HEK293T (cell line): Measurements from ENCODE around the gene ANKRD11.

Experiments
- BHLHE40 ChIP-seq: fragments of 450-650 bp; IDR thresholded peaks from 2 replicates; pipeline ENCODE4 v1.6.1; 2016; ENCODE audit warnings: mild to moderate bottlenecking, moderate library complexity, borderline replicate concordance
- CTBP1 ChIP-seq: fragments of 450-650 bp; IDR thresholded peaks from 2 replicates; pipeline ENCODE4 v1.6.1; 2016; ENCODE audit warnings: borderline replicate concordance
- FOXM1 ChIP-seq: fragments of 450-650 bp; IDR thresholded peaks from 2 replicates; pipeline ENCODE4 v1.6.1; 2017; ENCODE audit warnings: mild to moderate bottlenecking, borderline replicate concordance
- HDGF ChIP-seq: fragments of 450-650 bp; IDR thresholded peaks from 2 replicates; pipeline ENCODE4 v1.6.1; 2017; ENCODE audit warnings: antibody characterized with exemption, borderline replicate concordance
- NFRKB ChIP-seq: fragments of 450-650 bp; IDR thresholded peaks from 2 replicates; pipeline ENCODE4 v1.6.1; 2016; ENCODE audit warnings: mild to moderate bottlenecking, moderate library complexity
- SP1 ChIP-seq: fragments of 450-650 bp; IDR thresholded peaks from 2 replicates; pipeline ENCODE4 v1.6.1; 2017
- SUZ12 ChIP-seq: fragments of 450-650 bp; IDR thresholded peaks from 2 replicates; pipeline ENCODE4 v1.6.1; 2016; ENCODE audit warnings: mild to moderate bottlenecking
- ZNF384 ChIP-seq: fragments of 450-650 bp; IDR thresholded peaks from 2 replicates; pipeline ENCODE4 v1.6.1; 2016

DNA sequence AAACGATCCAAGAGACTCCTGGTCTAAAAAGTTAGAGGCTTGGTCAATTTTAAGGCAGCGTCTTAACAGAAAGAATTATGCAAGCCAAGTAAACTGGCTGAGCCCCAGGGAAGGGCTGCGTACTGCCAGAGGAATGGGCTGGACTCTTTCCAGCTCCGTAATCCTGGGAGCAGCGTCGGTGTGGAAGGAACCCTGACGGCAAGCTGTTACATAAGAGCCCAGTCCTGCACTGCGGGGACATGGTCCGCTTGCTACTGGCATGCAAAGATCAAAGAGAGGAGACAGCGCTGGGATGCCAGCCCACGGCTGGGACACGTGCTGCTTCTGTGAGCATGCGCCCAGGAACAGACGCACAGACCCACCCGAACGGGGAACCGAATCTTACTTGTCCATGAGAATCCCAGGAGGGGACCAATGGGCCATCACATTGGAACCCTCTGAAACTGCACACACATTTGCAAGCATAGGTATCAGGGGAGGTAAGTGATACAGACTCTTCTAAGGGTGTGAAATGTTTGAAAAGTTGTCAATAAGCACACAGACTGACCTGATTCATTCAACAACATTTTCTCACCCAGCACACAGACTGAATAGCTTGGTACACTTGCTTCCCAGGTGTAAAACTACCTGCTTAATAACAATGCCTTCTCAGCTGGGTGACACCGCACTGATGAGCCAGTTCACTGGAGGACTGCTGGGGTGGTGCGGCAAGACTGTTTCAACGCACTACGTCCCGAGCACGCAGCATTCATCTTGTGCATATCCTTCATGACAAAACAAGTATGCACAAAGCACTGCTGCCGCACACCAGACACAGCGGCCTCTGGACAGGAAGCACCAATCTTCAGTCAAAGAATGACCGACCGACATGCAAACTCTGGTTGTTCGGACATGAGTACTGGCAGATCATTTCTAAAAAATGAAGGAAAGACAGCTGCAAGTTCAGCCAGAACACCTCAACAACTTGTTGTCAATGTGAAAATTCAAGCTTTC is 94.9 kb downstream of the ANKRD11 start:
- TF ChIP-seq BHLHE40: no peak
- TF ChIP-seq FOXM1: no peak
- no peak for TF ChIP-seq SP1
- no peak for TF ChIP-seq CTBP1
- no peak for TF ChIP-seq SUZ12
- TF ChIP-seq ZNF384: no peak
- TF ChIP-seq HDGF: no peak
- no peak for TF ChIP-seq NFRKB
